Upper lobe of left lung (tissue), 4 donors: Measurements from ENCODE around the gene MYO5B.

Experiments used
- EP300 ChIP-seq, 4 donors: sonication (generic); formaldehyde crosslinking; IDR thresholded peaks; one replicate each; pipeline ENCODE4 v1.5.1; 2017; ENCODE audit warnings: antibody characterized with exemption in 4 of 4, control low read depth in 2 of 4
- POLR2A ChIP-seq, 4 donors: fragments of 450-650 bp; IDR thresholded peaks; one replicate each; pipeline ENCODE4 v1.5.1; 2016 to 2017; ENCODE audit warnings: antibody characterized with exemption in 4 of 4, mild to moderate bottlenecking in 2 of 4
- POLR2AphosphoS5 ChIP-seq, 2 donors: sonication (generic); formaldehyde crosslinking; IDR thresholded peaks; one replicate each; pipeline ENCODE4 v1.5.1; 2017; ENCODE audit warnings: antibody characterized with exemption in 2 of 2
- TF ChIP-seq, protein P1 (sequence below), 6 experiments: fragments of 450-650 bp in 4 of 6; fragments of 200-600 bp in 2 of 6; sonication (generic) in 2 of 6; IDR thresholded peaks; one replicate each; pipeline ENCODE4 v1.5.1; 2016 to 2019; ENCODE audit warnings: antibody characterized with exemption in 6 of 6

DNA sequence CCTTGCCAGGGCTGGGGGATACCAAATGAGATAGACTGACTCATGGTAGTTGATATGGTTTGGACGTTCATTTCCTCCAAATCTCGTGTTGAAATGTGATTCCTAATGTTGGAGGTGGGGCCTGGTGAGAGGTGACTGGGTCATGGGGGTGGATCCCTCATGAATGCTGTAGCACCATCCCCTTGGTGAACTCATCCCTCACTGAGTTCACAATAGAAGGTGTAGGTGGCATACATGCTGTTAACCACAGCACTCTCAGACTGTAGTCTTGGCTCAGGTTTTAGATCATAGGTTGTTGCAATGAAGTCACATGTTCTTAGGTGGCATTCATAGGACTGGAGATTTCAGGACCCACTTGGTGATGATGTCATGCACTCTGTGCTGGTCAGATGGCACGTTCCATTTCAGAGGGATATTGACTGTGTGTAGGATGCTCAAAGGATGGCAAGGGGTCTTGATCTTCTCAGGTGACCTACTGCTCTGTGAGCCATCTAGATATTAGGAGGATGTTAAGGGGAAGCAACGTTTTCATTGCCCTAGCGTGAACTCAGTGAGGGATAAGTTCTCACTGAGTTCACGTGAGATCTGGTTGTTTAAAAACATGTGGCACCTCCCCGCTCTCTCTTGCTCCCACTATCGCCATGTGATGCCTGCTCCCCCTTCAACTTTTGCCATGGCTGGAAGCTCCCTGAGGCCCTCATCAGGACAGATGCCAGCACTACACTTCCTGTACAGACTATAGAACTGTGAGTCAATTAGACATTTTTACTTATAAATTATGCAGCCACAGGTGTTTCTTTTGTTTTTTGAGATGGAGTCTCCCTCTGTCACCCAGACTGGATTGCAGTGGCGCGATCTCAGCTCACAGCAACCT, 307.8 kb downstream of the MYO5B start:
- TF ChIP-seq, protein P1, sequence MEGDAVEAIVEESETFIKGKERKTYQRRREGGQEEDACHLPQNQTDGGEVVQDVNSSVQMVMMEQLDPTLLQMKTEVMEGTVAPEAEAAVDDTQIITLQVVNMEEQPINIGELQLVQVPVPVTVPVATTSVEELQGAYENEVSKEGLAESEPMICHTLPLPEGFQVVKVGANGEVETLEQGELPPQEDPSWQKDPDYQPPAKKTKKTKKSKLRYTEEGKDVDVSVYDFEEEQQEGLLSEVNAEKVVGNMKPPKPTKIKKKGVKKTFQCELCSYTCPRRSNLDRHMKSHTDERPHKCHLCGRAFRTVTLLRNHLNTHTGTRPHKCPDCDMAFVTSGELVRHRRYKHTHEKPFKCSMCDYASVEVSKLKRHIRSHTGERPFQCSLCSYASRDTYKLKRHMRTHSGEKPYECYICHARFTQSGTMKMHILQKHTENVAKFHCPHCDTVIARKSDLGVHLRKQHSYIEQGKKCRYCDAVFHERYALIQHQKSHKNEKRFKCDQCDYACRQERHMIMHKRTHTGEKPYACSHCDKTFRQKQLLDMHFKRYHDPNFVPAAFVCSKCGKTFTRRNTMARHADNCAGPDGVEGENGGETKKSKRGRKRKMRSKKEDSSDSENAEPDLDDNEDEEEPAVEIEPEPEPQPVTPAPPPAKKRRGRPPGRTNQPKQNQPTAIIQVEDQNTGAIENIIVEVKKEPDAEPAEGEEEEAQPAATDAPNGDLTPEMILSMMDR (IDR thresholded peaks at IDR 0.05): no peak
- TF ChIP-seq POLR2A (IDR thresholded peaks at IDR 0.05) (no peak), POLR2AphosphoS5 (IDR thresholded peaks at IDR 0.05) (no peak), EP300 (IDR thresholded peaks at IDR 0.05) (no peak)
